HepG2 (cell line): Measurements from ENCODE around the gene CBY1.
A peak's percentile ranks its signal among the peaks of the same experiment; 100 is the strongest.

Experiments used
- FOXK2 ChIP-seq: fragments of 450-650 bp; IDR thresholded peaks from 2 replicates; pipeline ENCODE4 v1.6.1; 2016
- FOXM1 ChIP-seq: sonication (generic); formaldehyde crosslinking; IDR thresholded peaks from 2 replicates; pipeline ENCODE4 v1.5.0; 2020; ENCODE audit warnings: missing genetic modification reagents
- GABPA ChIP-seq, 2 experiments: IDR thresholded peaks; 2 replicates each; pipeline ENCODE4 v1.6.1; 2011 to 2016; ENCODE audit warnings: low read depth in 2 of 2, low read length in 1 of 2, missing biosample characterization in 1 of 2, missing genetic modification characterization in 1 of 2
- HCFC1 ChIP-seq: fragments of 150-350 bp; IDR thresholded peaks from 2 replicates; pipeline ENCODE4 v1.6.1; 2014; ENCODE audit warnings: low read depth, low read length
- ZNF605 ChIP-seq: sonication (generic); formaldehyde crosslinking; IDR thresholded peaks from 2 replicates; pipeline ENCODE4 v1.8.0; 2022; ENCODE audit warnings: mild to moderate bottlenecking, missing genetic modification reagents

DNA sequence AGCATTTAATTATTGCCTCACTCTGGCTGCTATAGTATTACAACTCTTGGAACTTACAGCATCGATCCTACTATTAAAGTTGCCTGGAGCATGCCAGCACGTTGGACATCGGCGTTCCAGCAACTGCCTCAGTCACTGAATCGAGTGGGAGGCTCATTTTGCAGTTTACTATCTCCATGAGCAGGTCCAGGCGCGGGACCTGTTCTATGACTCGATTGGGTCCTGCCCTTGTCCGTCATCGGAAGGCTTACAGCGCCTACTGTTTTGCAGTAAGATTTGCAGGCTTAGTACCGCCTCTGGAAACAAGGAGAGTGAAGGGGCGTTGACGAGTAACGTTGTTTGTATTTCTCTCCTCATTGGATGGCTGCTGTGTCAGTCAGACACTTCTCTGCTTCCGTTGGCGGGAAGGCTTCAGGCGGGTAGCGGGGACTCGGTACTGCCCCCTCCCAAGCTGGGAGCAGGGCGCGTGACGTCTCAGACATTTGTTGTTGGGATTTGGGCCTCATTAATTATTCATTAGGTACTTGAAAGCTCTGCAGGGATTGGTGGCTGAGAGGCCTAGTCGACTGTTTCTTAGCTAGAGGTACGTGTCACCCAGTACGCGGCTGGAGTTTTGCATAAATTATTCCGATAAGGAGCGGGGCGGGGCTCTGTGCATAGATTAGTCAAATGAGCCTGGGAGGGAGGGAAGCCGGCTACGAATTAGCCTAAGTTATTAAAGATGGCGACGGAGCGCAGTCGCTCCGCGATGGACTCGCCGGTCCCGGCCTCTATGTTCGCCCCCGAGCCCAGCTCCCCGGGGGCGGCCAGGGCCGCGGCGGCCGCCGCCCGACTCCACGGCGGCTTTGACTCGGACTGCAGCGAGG lies 49.0 kb downstream of the CBY1 start, which contains the start of gene GTPBP1:
- TF ChIP-seq HCFC1 (no peak), FOXK2 (peak; percentile 92), ZNF605 (no peak), FOXM1 (CRISPR knock-in tag) (no peak), GABPA (IDR thresholded peaks at IDR 0.05; ENCODE audit: low read depth, low read length) (peak; percentile 21; the same call in 1 of the 2 replicates), GABPA (CRISPR knock-in tag; IDR thresholded peaks at IDR 0.05; ENCODE audit: low read depth) (peak; percentile 64)
